ENCODE measurements around the gene ANK2. TPM values are rescaled to one million over a fixed set of nuclear protein-coding genes. Genes with fewer than 3 reads are reported as not detected.

Gene ANK2
- total and polyA plus RNA-seq, 2 of the 13 experiments (the other 11 are each of a cell fraction or from before 2014, with no cell fraction given) = 2.7 to 15.1 TPM

- TF ChIP-seq, protein P1, sequence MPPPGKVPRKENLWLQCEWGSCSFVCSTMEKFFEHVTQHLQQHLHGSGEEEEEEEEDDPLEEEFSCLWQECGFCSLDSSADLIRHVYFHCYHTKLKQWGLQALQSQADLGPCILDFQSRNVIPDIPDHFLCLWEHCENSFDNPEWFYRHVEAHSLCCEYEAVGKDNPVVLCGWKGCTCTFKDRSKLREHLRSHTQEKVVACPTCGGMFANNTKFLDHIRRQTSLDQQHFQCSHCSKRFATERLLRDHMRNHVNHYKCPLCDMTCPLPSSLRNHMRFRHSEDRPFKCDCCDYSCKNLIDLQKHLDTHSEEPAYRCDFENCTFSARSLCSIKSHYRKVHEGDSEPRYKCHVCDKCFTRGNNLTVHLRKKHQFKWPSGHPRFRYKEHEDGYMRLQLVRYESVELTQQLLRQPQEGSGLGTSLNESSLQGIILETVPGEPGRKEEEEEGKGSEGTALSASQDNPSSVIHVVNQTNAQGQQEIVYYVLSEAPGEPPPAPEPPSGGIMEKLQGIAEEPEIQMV (CRISPR knock-in tag; IDR thresholded peaks at IDR 0.05; ENCODE audit: low read depth) = no peak
- no peak for TF ChIP-seq ATF2 (CRISPR knock-in tag; IDR thresholded peaks at IDR 0.05)
- no peak for TF ChIP-seq HIC2 (CRISPR knock-in tag; IDR thresholded peaks at IDR 0.05; ENCODE audit: low read depth)
- peak; percentile 52; the same call in 1 of the 2 replicates for TF ChIP-seq ZNF263 (CRISPR knock-in tag; IDR thresholded peaks at IDR 0.05)
- TF ChIP-seq HNF4A (CRISPR knock-in tag; IDR thresholded peaks at IDR 0.05) = peak; percentile 50; the same call in 1 of the 2 replicates
- TF ChIP-seq ZNF383 (CRISPR knock-in tag; IDR thresholded peaks at IDR 0.05; ENCODE audit: borderline replicate concordance) = no peak
- TF ChIP-seq ZBTB2 (CRISPR knock-in tag; IDR thresholded peaks at IDR 0.05; ENCODE audit: low read depth) = no peak
- TF ChIP-seq MAFF (IDR thresholded peaks at IDR 0.05; ENCODE audit: low read depth, low read length) = peak; percentile 93
- TF ChIP-seq ZNF205 (CRISPR knock-in tag; IDR thresholded peaks at IDR 0.05) = peak; percentile 99
- TF ChIP-seq, protein P2, sequence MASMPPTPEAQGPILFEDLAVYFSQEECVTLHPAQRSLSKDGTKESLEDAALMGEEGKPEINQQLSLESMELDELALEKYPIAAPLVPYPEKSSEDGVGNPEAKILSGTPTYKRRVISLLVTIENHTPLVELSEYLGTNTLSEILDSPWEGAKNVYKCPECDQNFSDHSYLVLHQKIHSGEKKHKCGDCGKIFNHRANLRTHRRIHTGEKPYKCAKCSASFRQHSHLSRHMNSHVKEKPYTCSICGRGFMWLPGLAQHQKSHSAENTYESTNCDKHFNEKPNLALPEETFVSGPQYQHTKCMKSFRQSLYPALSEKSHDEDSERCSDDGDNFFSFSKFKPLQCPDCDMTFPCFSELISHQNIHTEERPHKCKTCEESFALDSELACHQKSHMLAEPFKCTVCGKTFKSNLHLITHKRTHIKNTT (CRISPR knock-in tag; IDR thresholded peaks at IDR 0.05) = no peak
- TF ChIP-seq MAFK (conservative IDR thresholded peaks at IDR 0.05 in 1 of 2, IDR thresholded peaks at IDR 0.05 in 1 of 2; ENCODE audit: low read length in 2 of 2) = peak; percentile 92 to 94
- no peak for TF ChIP-seq ZNF501 (CRISPR knock-in tag; IDR thresholded peaks at IDR 0.05)
- TF ChIP-seq SOX5 (CRISPR knock-in tag; IDR thresholded peaks at IDR 0.05; ENCODE audit: borderline replicate concordance) = no peak
- TF ChIP-seq ZBTB1 (CRISPR knock-in tag; IDR thresholded peaks at IDR 0.05; ENCODE audit: borderline replicate concordance) = no peak
- no peak for TF ChIP-seq PRDM15 (CRISPR knock-in tag; IDR thresholded peaks at IDR 0.05)
- TF ChIP-seq KLF15 (CRISPR knock-in tag; IDR thresholded peaks at IDR 0.05; ENCODE audit: borderline replicate concordance) = no peak
- TF ChIP-seq, protein P3, sequence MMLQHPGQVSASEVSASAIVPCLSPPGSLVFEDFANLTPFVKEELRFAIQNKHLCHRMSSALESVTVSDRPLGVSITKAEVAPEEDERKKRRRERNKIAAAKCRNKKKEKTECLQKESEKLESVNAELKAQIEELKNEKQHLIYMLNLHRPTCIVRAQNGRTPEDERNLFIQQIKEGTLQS (CRISPR knock-in tag; IDR thresholded peaks at IDR 0.05) = no peak
Observed at GRCh38 chr4:113405874-113406722, 356.6 kb downstream of the ANK2 start (continued).
